HG03342 (cell line): ENCODE measurements around the gene SYNJ1.

Experiments
- ATAC-seq: cut with Tn5 transposase; IDR thresholded peaks from one replicate; pipeline ENCODE4 v1.9.1; 2021; ENCODE audit warnings: mild to moderate bottlenecking, moderate library complexity; ENCODE audit not compliant: unreplicated experiment

Gene SYNJ1

GRCh38 chr21:32585970-32586369 lies 141.8 kb downstream of the SYNJ1 start:
- ATAC-seq, result no peak

- no peak for ATAC-seq
Observed at GRCh38 chr21:32585042-32585710, 142.6 kb downstream of the SYNJ1 start, which contains the start of gene TCP10L. TCP10L (minus strand) TSS chr21:32585523; CDS start chr21:32584304, 1,219 bp downstream.

- no peak for ATAC-seq
Observed at GRCh38 chr21:32584472-32584871, 143.3 kb downstream of the SYNJ1 start.

- ATAC-seq, result no peak
Observed at GRCh38 chr21:32581732-32582131, 146.1 kb downstream of the SYNJ1 start.

GRCh38 chr21:32580949-32581348 lies 146.9 kb downstream of the SYNJ1 start:
- ATAC-seq, result no peak
